HG03521 (cell line): ENCODE results near the gene HSD17B8.

Experiments used
- ATAC-seq: cut with Tn5 transposase; IDR thresholded peaks from one replicate; pipeline ENCODE4 v1.9.1; 2021; ENCODE audit warnings: mild to moderate bottlenecking, moderate library complexity; ENCODE audit not compliant: unreplicated experiment

Gene HSD17B8

DNA sequence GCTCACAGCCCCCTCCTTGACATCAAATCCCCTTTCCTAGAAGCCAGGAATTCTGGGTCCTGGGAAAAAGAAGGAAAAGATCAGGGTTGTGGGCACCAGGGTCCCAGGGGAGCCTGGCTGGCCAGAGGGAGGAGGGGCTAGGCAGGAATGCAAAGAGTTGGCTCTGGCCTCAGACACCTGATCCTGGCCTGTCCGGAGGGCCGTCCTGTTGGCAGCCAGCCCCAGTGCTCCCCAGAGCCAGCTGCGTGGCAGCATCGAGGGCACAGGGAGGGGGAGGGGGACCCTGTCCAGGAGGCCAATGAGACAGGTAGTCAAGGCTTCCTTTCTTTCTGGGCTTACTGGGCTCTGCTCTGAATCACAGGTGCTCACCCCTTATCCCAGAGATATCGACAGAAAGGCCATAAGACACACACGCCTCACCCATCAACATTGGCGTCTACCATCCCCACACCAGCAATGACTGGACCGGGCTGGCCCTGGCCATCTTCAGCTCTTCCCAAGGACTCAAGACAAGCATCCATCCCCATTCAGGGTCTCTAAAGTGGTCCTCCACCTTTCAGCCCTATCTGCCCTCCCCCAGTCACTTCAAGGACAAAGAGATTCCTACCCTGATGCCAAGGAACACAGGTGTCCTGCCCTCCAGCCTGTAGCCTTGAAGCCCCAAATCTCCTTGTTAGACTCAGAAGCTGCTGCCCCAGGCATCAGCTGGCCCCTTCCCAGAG lies 12.9 kb upstream of the HSD17B8 start:
- ATAC-seq: no peak

DNA sequence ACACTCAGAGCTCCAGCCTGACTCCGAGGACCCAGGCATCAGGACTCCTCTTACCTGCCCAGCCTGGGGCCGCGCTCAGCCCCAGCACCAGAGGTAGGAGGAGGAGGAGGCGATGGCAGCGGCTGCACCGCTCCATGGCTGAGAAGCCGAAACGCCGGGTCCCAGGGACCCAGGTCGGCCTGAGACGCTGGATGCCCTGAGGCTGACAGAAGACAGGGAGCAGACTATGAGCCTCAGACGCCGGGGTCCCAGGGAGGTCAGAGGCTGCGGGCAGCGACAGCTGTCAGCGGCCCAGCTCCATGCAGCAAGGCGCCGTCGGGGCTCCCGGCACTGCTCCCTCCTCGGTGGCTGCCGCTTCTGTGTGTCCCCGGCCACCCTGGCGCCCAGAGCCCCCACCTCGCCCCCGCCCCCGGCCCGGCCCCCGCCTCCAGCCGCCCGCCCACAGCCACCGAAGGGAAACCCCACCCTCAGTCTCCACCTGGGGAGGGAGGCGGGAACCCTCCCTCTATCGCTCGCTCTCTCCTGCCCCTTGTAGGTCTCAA lies 12.3 kb upstream of the HSD17B8 start, which contains the start of gene COL11A2:
Gene COL11A2, minus strand, starts transcription at position 363 of the 542 bp plus-strand sequence. Its CDS starts 227 bp downstream, at position 136.
- ATAC-seq: no peak

- ATAC-seq: no peak
These were observed 11.5 kb upstream of the HSD17B8 start for GRCh38 chr6:33192671-33193602.

DNA sequence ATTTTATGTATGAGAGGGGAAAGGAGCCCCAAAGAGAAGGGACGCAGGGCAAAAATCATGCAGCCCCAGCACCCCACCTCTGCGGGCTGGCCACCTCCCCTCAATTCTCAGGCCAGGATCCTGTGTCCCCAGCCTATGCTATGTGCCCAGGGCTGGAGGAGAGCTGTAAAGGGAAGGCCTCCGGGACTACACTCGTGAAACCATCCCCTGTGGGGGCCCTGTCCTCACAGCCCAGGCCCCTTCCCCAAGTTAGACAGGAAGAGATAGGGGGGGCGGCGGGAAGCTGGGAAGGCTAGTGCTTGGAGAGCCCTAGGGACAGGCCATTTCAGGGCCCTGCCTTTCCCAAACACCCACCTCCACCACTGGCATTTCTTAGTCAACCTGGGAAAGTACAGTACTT lies 10.8 kb upstream of the HSD17B8 start:
- ATAC-seq: no peak

DNA sequence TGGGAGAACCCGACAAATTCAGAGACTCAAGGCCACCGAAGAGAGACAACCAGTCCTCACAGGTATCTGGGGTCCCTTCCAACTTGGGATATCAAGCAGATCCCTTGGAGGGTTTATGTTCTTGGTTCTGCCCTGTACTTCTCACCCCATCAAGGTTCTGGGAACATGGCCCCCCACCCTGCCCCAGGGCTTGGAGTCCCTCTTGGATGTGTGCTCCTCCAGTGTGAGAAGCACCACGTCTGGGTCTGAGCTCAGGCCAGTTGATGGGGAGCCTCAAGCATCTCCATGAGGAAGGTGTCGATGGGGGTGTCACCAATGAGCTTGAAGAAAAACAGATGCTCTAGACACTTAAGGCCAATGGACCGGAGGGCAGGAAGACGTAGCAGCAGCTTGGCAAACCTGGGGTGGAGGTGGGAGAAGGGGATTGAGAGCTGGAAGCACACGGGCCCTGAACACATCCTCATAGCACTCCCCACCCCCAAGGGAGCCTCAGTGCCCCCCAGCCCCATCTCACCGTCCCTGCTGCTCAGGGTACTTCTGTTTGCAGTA lies 9.9 kb upstream of the HSD17B8 start:
- ATAC-seq: no peak

- ATAC-seq: no peak
These were observed 8.9 kb upstream of the HSD17B8 start for GRCh38 chr6:33195304-33196165.

DNA sequence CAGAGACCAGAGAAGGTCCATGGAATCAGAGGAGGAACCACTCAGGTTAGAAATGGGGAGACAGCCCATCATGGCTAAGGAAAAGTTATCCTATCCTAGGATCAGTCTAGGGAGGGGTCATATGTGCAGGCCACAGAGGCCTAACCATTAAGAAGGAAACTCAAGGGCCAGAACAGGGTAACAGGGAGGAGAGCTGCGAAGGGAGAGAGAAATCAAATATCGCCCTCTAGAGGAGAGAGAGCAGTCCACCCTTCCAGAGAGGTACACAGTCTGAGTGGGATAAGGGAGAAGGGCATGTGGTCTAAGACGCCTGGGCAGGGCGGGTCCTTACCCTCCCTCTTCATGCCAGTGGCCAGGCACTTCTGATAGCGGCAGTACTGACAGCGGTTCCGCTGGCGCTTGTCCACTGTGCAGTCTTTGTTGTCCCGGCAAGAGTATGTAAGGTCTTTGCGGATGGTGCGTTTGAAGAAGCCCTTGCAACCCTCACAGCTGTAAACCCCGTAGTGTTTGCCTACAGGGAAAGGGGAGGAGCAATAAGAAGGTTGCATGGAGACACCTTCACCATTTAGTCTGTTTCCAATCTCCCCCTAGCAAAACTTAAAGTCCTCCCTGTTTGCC lies 6.9 kb upstream of the HSD17B8 start:
- ATAC-seq: no peak

DNA sequence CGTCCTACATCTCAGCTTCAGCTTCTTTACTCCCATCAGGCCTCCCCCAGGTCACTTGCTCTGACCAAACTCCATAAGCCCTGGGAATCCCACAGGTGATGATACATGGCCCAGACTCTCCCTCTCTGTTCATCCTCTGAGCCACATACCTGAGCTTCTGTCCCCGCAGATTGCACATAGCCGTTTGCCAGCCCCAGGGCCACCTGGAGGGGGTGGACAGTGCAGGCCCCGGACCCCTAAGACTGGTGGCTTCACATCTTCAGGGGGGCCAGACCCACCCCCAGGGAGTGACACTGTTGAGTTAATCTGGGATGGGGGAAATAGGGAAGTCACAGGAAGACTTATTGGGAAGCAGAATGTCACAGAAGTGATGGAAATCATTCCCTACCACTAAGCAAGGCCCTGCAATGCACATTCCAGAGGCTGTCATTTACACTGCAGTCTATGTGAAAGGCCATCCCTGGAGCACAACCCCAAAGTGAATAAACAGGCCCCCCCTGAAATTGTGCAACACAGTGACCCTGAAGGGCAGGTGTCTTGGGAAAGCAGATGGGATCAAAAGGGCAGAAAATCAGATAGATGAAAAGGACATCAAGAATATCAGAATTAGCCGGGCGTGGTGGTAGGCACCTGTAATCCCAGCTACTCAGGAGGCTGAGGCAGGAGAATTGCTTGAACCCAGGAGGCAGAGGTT lies 6.1 kb upstream of the HSD17B8 start:
- no peak for ATAC-seq

DNA sequence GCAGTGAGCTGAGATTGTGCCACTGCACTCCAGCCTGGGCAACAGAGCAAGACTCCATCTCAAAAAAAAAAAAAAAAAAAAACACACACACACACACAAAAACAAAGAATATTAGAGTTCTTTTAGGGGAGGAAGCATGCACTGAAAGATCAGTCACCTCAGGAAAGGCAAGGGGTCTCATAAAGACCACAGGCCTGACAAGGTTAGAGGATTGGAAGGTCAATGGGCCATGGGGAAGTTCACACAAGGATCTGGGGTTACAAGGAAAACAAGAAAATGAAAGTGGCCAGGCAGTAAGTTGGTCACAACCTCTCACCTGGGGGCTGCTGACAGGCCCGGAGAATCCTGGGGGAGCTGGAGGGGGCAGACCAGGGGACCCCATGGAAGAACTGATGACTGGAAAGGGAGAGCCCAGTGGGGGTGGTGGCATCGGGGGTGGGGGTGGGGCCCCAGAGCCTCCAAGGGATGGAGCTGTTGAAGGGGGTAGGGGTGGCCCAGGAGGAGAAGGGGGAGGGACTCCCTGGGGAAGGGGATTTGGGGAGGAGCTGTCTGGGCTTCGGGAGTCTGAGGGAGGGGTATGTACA lies 5.5 kb upstream of the HSD17B8 start:
- ATAC-seq: no peak

GRCh38 chr6:33199687-33200218 lies 4.7 kb upstream of the HSD17B8 start:
- ATAC-seq: peak; percentile 21

DNA sequence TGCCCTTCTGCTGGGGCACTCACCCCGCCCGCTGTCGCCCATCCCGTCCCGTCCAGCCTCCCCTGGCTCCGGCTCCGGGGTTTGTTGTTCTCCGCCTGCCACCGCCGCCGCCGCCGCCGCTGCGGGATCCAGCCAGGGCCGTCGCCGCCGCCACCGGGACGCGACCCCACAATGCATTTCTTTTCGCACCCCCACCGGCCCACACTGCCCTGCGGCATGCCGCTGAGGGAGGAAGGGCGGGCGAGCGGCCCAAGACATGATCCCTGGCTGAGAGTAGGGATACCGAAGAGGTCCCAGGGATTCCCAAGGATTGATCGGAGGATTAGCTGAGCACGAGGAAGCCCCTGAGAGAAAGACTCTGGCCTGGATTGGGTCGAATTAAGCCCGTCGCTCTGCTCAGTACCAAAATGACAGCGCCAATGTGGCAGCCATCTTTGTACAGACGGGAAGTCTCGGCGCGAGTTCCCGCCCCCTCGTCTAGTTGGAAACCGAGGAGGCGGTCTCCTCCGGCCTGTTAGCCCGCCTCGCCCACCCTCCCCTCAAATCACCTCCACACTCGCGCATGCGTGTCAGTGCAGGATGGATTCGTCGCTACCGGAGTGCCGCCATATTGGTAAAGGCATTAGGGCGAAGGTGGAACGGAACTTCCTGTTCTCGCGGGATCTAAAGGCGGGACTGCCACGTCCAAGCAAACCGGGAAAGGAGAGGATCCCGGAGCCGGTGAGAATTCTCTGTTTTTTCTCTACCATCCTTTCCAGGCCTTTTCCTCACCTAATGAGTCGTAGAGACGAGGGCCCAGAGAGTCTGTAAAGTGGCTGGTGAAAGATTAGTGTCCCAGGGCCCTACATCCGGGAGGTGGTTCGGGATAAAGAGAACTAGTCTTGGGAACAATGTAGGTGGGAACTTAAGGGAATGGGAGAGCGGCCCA lies 4.0 kb upstream of the HSD17B8 start, which contains the start of the genes RXRB and SLC39A7:
Gene RXRB, minus strand, starts transcription at position 447 of the 928 bp plus-strand sequence. Its CDS starts 189 bp downstream, at position 258.
Gene SLC39A7, plus strand, starts transcription at position 649 of the 928 bp plus-strand sequence. CDS start 379 bp downstream, outside the sequence.
- ATAC-seq: peak; percentile 57

GRCh38 chr6:33201147-33201545 lies 3.3 kb upstream of the HSD17B8 start:
- ATAC-seq: no peak

- ATAC-seq: no peak
These were observed 2.5 kb upstream of the HSD17B8 start for GRCh38 chr6:33201935-33202334.

DNA sequence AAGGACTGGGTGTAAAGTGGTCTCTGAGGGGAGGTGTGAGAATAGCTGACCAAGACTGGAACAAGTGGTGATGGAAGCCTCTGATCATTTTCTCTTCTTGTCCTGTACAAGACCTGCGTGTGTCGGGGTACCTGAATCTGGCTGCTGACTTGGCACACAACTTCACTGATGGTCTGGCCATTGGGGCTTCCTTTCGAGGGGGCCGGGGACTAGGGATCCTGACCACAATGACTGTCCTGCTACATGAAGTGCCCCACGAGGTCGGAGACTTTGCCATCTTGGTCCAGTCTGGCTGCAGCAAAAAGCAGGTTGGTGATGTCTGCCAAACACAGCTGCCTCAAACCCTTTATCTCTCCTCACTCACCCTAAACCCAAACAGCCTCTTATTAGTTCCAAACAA lies 1.7 kb upstream of the HSD17B8 start:
- ATAC-seq: no peak

DNA sequence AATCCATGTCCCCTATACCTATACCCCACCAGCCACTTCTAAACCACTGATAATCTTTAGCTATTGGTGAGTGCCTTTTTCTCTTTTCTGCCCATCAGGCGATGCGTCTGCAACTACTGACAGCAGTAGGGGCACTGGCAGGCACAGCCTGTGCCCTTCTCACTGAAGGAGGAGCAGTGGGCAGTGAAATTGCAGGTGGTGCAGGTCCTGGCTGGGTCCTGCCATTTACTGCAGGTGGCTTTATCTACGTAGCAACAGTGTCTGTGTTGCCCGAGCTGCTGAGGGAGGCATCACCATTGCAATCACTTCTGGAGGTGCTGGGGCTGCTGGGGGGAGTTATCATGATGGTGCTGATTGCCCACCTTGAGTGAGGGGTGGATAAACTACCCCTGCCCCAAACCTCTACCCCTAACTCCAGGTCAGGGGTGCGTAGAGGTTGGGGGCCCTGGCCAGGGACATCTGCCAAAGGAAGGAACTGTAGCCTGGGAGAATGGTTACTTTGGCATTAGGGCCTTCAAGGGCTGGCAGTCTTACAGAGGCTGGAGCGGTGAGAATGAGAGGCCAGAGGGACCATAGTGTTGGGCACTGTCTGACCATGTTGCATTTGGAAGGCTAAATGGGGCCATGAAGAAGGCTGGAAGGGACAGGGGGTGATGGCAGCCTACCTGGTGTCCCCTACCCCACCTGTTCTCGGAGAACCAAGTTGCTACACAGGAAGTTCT lies 851 bp upstream of the HSD17B8 start:
- no peak for ATAC-seq

DNA sequence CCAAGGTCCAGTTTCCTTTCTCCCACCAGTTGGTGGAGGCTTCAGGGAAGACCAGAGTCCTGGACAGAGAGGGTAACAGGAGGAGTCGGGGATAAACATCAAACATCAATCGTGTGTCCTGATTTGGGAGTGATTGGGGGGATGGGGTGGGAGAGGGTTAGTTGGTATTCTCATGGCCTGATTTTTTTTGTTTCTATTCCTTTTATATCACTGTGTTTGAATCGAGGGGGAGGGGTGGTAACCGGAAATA lies 365 bp upstream of the HSD17B8 start:
- ATAC-seq: no peak
